Hematopoietic multipotent progenitor cell treated with erythropoietin and hydrocortisone succinate and interleukin-3 and kit ligand, for 15 days (in vitro differentiated cells): ENCODE measurements around the gene LRPAP1.

Source experiments
- DNase-seq: peaks from one replicate; pipeline ENCODE4 v3.0.0-alpha.2; 2015; ENCODE audit warnings: low spot score

The LRPAP1 gene

DNA sequence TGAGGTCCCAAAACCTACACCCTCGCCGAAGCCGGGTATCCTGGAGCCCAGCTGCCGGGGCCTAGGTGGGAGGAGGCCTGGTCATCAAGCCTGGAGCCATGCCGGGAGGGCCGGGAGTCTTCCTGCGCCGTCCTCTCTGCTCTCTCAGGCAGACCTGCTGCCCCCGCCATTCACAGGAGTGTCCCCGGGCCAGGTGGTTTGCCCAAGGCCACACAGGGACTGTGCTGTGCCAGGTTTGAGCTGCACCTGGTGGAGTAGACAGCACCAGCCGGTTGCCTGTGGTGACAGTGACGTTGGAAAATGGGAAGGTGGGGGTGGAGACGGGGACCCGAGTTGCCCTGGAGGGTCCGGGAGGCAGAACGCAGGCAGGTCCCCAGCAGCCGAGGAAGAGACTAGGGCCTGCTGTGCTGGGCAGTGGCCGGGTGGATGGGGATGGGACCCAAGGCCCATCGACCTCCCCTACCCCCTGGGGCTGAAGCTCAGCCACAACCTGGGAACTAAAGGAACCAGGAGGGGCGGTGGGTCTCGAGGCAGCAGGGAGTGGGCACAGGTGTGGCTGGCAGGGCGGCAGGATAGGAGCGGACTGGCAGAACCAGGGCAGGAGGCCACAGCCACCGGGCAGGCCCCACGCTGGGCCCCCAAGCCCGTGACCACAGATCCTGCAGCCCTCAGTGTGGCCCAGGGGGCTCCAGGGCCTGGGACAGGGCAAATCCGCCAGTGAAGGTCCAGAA, 59.6 kb downstream of the LRPAP1 start:
- DNase-seq, result no peak

DNA sequence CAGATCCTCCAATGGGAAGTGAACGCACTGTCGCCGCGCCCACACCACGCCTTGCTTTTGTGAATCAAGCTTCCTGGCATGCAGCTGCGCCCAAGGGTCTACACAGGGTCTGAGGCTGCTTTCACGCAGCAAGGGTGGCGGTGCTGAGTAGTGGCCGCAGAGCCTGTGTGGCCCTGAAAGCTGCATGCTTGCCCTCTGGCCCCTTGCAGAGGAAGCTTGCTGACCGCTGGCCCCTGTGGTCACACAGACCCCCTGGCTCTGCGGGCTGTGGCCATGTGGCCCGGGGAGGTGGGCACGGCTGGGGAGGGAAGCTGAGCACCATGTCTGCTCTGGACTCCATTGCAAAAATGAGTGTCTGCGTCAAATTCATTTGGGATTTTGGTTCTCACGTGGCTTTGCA, 60.3 kb downstream of the LRPAP1 start:
- DNase-seq, result no peak

DNA sequence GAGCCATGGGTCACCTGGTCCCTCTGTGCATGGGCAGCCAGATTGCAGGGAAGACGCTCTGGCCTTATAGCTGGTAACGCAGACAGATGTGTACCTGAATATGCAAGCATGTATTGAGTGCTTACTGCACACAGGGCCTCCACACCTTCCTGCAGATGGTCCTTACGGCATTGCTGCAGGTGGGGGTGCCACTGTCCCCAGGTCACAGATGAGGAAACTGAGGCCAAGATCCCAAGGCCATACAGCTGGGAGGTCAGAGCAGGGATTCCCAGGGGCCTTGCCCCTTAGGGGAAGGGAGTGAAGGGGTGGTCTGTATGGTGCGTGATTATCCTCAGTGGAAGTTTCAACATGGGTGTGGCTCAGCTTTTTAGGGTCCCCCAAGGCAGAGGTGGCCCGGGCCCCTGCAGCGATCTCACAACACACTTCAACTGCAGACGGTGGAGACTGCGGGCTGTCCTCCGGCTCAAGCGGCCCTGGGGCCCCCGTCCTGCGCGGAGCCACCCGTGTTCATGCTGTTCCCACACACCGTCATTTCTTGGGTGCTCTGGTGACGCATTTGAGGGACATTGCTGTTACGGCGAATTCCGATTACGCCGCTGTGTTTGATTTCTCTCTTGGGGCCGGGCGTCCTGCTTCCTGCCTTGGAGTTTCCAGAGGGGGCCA, 61.0 kb downstream of the LRPAP1 start:
- DNase-seq, result no peak

DNA sequence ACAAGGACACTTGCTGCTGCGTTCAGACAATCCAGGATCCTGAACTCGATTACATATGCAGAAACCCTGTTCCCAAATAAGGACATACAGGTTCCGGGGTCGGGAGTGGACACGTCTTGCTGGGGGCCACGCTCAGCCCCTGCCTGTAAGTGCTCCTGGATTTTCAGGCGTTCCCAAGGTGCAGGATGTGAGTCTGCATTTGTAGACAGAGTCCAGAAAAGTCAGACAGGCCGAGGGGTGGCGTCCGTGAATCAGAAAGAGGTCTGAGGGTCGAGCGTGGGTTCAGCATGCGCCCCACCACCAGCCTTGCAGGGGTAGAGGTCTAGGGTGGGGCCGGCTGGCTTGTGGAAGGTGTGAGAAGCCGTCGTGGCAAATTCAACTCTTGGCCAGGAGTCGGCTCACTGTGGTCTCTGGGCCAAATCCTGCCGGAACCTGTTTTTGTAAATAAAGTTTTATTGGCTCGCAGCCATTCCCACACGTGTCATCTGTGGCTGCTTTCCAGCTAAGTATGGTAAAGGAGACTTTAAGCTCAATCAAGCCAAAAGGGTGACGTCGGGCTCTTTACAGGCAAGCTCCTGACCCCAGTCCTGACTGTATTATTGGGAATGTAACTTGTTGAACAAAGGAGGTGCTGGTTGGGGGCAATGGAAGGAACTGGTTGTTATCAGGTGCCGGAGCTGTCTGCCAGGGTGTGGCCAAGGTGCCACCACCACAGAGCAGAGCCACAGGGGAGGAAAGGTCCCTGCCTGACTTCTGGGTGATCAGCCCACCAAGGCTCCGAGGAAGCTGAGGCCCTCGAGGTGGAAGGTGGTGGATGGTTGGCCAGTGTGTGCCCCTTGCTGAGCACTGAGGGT, 61.8 kb downstream of the LRPAP1 start:
- no peak for DNase-seq

DNA sequence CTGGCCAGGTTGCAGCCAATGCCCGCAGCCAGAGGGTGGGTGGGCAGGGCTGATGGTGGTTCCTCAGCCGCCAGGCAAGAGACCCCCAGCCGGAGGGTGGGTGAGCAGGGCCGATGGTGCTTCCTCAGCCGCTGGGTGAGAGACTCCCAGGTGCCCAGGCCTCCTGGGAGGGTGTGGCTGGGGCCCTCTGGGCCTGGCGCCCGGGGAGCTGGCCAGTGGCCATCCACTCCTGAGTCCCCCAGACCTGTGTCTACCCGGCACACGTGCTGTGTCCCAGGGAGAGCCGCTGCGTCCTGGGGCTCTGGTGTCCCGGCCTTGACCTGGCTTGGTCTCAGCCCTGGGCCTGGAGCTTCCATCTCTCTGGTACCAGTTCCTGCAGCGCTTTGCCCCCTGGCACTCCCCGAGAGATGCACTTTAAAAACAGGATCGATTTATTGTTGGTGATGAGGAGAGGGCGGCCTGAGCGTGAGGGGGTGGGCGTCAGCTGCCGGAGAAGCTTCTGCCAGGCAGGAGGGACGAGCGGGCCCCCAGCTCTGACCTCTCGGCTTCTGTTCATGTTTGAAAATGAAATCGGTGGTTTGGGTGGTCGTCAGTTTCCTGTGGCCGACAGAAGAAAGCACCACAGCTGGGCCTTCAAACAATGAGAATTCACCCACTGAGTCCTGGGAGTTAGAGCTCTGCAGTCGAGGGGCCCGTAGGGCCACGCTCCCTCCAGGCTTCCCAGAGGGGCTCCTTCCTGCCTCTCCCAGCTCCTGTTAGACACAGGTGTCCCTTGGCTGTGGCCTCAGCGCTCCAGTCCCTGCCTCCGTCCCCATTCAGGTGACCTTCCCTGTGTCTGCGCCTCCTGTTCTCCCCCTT, 62.6 kb downstream of the LRPAP1 start:
- no peak for DNase-seq

DNA sequence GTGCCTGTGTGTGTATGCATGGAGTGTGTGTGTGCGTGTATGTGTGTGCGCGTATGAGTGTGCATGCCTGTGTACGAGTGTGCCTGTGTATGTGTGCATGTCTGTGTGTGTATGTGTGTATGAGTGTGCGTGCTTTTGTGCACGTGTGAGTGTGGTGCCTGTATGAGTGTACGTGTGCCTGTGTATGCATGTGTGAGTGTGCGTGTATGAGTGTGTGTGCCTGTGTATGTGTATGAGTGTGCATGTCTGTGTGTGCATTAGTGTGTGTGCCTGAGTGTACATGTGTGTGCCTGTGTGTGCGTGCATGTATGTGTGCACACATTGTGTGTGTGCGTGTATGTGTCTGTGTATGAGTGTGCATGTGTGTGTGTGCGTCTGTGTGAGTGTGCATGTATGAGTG, 63.4 kb downstream of the LRPAP1 start:
- DNase-seq, result no peak

DNA sequence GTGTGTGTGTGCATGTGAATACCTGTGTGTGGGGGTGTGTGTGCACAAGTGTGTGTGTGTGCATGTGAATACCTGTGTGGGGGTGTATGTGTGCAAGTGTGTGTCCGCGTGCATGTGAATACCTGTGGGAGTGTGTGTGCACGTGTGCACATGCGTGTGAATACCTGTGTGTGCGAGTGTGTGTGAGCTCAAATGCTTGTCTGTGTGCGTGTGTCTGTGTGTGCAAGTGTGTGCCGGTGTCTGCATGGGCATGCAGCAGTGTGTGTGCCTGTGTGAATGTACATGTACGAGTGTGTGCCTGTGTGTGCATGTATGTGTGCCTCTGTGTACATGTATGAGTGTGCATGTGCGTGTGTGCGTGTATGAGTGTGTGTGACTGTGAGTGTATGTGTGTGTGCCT, 64.1 kb downstream of the LRPAP1 start:
- DNase-seq, result no peak

DNA sequence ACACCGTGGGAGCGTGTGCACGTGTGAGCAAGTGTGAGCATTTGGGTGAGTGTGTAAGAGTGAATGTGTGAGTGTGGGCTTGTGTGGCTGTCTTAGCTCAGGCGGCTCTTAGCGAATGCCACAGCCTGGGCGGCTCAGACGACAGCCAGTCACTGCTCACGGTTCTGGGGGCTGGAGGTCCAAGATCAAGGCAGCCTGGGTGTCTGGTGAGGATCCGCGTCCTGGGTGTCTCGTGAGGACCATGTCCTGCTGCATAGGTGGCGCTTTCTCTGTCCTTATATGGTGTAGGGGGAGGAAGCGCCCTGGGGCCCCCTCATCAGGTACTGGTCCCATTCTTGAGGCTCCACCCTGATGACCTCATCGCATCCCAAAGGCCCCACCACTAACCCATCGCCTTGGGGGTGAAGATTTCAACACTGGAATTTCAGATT, 64.6 kb downstream of the LRPAP1 start:
- DNase-seq, result no peak

DNA sequence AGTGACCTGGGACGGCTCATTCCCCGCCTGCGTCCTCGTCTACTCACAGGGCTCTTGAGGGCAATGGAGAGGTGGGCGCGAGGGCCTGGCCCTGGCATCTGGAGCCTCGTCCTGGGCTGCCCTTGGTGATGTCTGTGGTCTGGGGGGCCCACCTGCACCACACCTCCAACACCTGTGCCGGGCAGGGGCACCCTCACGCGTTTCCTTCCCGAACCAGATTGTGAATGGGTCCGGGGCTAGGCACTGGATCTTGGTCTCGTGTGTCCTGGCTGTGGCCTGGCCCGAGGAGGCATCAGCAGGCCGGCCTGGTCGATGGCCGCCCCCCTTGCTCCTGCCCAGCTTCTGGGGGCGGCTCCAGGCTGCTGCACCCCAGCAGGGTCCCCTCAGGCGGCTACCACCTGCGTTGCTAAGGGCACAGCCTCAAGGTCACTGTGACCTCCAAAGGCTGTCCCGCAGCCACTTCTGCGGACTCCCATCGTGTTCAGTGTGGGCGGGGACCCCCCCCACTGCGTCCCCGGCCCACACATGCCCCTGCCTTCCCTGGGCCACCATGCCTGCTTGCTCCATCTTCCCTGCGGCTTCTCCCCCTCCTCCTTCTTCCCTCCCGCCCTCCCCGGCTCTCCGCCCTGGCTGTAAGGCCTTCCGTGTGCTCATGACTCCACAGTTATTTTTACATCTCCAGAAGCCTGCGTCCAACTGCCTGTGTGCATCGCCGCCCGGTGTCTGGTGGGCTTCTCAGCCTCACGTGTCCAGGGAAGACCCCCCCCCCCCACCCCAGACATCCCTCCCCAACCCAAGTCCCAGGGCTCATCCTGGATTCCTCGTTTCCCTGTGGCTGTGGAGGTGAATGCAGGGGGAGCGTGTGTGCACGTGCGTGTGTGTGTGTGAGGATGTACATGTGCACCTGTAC, 65.3 kb downstream of the LRPAP1 start:
- DNase-seq, result no peak

DNA sequence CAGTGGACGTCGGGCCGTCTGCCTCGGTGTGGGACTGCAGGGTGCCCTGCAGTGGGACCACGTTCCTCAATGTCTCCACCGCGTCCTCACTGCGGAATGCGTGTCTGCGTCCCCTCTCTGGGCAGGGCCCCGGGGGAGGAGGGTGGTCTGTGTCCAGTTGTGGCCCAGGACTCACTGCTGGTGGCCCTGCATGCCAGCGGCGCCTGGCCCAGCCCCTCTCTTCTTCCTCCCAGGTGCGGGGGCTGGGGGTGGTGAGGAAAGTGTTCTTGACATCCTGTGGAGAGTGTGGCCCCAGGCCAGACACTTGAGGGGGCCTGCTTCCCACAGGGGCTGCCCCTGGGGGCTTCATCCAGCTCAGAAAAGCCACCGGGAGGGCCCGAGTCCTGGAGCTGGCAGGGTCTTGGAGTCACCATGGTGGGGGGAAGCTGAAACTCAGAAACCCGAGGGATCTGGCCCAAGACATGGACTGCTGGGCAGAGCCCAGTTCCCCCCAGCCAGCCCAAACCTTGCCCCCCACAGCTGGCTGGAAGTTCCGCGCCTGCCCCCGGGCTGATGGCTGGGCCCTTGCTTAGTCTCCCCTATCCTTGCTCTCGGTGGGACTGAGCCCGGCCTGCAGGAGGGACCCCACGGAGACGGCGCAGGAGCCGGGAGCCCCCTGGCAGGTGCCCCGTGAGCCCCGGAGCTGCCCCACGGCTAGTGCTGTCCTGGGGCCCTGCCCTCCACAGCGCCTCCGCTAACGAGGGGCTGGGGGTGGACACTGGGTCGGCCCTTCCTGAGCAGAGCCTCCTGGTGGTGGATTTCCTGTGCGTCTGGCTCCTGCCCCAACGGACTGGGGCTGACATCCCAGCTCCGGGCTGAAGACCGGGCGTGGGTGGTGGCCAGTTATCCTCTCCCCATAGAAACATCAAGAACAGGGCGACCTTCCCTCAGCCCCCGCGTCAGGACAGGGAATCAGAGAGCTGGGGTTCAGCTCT, 66.2 kb downstream of the LRPAP1 start:
- DNase-seq, result no peak

DNA sequence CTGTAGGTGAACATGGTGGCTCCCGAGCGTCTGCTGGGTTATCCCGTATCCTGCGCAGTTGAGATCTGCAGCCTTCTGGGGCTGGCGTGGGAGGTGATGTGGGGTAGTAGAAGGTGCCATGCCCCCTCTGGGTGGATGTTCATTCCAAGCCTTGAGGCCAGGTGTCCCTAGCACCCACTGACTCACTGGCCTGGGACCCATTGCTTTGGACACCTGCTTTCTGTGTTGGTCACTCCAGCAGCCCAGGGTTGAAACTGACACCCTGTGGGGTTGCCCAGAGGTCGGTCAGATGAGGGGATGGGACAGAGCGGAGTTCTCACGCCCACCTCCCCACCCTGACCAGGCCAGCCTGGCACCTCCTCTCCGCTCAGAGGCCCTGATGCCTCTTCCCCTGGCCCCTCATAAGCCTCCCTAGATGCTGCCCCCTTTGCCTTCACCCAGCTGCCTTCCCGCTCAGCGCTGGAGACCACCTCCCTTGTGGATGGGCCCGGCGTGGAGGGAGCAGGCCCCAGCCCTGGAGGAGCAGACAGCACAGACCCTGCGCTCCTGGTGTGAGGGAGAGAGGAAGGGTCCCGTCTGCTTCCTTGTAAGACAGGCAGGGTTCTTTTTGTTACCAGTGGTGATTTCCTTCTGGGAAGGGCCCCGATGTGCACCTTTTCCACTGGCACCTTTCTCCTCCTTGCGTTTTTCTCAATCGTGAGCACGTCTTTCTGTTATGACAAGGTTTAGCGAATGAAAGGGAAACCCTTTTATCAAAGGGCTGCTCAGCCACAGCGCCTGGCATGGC, 67.1 kb downstream of the LRPAP1 start:
- DNase-seq, result no peak

DNA sequence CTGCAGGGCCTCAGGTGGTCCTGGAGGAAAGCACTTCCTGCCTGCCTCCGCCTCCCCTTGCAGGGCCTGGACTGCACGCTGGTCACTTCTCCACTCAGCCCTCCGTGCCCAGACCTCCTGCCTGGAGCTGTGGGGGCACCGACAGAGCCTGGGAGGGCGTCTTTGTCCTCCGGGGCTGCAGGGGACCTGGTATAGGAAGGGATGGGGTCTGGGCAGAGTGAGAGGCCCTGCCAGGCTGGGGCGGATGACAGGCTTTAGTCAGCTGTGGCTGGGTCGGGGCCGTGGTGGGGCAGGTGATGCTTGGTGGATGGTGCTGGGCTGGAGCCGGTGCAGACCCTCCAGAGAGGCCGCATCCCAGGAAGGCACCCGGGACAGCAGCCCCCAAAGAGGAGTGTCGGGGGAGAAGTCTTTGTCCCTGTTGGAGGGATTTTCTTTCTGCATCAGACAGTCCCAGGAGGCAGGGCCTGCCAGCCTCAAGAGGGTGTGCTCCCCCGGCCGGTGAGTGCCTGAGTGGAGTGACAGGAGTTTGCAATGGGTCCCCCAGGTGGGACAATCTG, 67.8 kb downstream of the LRPAP1 start:
- DNase-seq, result no peak

DNA sequence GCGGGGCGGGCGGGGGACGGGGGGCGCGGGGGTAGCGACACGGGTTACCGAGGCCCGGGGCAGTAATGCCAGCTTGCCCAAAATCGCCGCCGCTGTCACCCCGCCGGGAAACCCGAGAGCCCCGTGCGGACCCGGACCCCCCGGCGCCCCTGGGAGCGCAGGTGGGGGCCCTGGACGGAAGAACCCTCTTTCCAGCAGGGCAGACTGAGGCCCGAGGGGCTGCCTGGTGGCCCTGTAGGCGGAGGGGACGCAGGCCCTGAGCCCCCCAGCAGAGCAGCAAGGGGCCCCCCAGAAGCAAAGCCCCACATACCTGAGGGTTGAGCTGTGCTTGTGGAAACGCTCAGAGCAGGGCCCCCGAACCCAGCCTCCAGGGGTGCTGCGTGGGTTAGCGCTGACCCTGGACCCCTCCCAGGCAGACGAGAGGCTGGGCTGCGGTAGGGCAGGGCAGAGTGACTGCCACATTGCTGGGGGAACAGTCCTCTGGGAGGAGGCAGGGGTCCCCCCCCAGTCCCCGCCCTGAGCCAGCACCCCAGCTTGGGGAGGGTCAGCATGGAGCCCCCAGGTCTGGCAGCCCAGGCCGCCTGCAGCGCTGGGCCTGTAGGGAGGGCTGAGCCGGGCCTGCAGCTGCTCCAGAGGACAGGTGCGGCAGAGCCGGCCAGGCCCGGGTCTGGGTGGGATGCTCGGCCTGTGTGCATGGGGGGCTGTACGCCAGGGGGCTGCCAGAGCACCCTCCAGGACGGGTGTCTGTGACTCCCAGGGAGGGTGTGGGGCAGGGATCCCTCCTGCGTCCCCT, 68.5 kb downstream of the LRPAP1 start:
- DNase-seq, result no peak

DNA sequence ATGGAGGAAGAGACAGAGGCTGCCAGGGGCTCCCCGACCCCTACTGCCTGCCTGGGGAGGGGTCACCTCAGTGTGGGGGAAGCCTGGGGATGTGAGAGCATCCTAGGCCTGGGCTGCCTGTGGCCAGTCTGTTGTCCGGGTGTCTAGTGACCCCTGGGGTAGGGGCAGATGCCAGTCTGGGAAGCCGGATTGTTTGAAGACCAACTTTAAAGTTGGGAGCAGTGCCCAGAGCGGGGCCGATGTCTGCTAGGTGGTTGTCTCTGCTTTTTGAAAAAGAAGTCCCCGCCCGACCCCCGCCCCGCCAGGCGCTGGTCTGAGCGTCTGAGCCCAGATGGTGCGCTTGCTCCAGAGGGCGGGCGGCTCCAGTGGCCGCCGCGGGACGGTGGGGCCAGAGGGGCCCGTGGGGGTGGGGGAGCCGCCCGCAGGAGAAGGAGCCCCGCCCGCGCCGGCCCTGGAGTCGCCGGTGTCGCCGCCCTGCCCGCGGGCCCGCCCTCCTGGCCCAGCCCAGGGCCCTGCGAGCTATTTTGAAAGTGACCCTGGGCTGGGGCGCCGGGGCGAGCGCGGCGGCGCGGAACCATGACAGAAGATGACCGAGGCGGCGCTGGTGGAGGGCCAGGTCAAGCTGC, 69.3 kb downstream of the LRPAP1 start, which contains the start of gene DOK7:
Gene DOK7, plus strand, starts transcription at position 517 of the 626 bp plus-strand sequence. Its CDS starts 70 bp downstream, at position 587.
- DNase-seq, result no peak

DNA sequence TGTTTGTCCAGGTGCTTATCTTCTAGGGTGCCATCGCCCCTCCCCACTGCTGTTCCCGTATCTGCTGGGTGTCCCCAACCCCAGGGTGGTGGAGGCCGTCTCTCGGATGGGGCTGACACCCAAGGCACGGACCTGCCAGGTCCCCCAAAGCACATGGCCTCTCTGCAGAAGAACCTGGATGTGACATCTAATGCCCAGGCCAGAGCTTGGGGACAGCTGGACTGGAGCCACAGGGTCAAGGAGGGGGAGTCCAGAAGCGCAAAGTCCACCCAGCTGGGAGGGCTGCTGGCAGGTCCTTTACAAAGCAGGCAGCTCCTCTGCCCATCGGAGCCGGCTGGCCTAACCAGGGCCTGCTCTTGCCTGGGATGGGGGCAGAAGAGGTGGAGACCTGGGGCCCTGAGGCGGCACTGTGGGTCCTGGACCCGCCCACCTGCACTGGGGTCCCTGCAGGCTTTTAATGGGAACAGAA, 69.9 kb downstream of the LRPAP1 start:
- DNase-seq, result no peak

DNA sequence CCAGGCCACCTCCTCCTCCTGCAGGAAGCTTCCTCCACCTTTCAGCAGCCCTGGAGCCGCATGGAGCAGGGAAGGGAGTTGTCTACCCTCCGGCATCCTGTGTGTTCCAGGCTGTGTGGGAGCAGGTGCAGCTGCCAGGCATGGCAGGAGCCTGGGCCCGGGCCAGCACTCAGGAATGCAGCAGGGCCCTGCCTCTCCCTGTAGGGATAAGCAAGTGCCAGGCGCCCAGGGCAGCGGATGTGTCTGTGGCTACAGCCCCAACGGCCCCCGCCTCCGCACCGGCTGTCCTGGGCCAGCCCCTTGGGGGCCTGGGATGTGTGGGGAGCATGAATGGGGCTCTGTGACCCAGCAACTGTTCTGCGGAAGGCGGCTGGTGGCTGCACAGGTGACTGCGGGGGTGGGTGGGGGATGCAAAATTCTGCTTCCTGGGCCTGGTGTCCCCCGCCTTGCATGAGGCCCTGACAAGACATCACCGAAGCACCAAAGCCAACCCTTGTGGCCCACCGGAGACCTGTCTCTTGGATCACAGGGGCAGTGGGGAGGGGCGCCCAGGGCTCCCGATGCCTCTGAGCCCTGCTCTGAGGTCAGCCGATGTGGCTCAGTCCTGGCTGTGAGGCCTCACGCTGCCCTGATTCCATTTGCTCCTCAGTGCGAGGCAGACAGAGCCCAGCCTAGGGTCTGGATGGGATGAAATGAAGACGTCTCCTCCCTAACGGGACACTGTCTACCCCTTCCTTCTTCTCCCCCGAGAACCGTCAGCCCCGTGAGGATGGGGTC, 70.5 kb downstream of the LRPAP1 start:
- no peak for DNase-seq
